IMR-90 (cell line): Measurements from ENCODE around the gene SOST. TPM values are rescaled to one million over a fixed set of nuclear protein-coding genes. Genes with fewer than 3 reads are reported as not detected.

Experiments used
- ATAC-seq: fragments of 200-7000 bp; cut with Tn5 transposase; 2 replicates; pipeline ENCODE4 v1.9.1; 2020; ENCODE audit warnings: low read depth, mild to moderate bottlenecking, moderate library complexity
- BruUV-seq: library from RNA; stranded (reverse); fragments of 400-500 nt; replicated peaks from 2 replicates; lab custom pipeline; 2021; lab: Mats Ljungman, UMichigan
- CTCF ChIA-PET: fragments of 300-600 bp; formaldehyde crosslinking; extraction: SDS; loops from one replicate; lab custom pipeline; 2021; ENCODE audit warnings: antibody characterized with exemption; lab: Yijun Ruan, JAX
- POLR2A ChIA-PET: fragments of 300-600 bp; sonication (Branson Sonifier 250); formaldehyde crosslinking; loops from one replicate; lab custom pipeline; 2022; ENCODE audit warnings: antibody characterized with exemption; ENCODE audit not compliant: unreplicated experiment; lab: Charles Lee
- DNase-seq: peaks from one replicate; pipeline ENCODE4 v3.0.0; 2013
- H2AFZ ChIP-seq: replicated peaks from 2 replicates; pipeline ENCODE3; 2013; ENCODE audit warnings: low read length, mild to moderate bottlenecking; ENCODE audit not compliant: poor library complexity
- H2AK5ac ChIP-seq: 2 replicates; pipeline ENCODE4 v1.6.1; 2013; ENCODE audit warnings: low read depth, low read length, inconsistent platforms
- H2AK9ac ChIP-seq: replicated peaks from 2 replicates; pipeline ENCODE3; 2013; ENCODE audit warnings: mild to moderate bottlenecking, low read depth, low read length, moderate library complexity; ENCODE audit not compliant: poor library complexity
- H2BK120ac ChIP-seq: 2 replicates; pipeline ENCODE4 v1.6.1; 2013; ENCODE audit warnings: low read depth, low read length, inconsistent platforms
- H2BK15ac ChIP-seq: 3 replicates; pipeline ENCODE4 v1.6.1; 2013; ENCODE audit warnings: low read depth, low read length, inconsistent platforms
- H2BK20ac ChIP-seq: 2 replicates; pipeline ENCODE4 v1.6.1; 2013; ENCODE audit warnings: low read depth, mild to moderate bottlenecking, inconsistent platforms, low read length, moderate library complexity
- H2BK5ac ChIP-seq: 2 replicates; pipeline ENCODE4 v1.6.1; 2013; ENCODE audit warnings: mild to moderate bottlenecking, low read depth, low read length, inconsistent platforms; ENCODE audit not compliant: poor library complexity, severe bottlenecking
- H3K14ac ChIP-seq: replicated peaks from 2 replicates; pipeline ENCODE4 v1.6.1; 2013; ENCODE audit warnings: low read depth, low read length, inconsistent platforms
- H3K18ac ChIP-seq: 2 replicates; pipeline ENCODE4 v1.6.1; 2013; ENCODE audit warnings: low read depth, low read length, control low read depth
- H3K23ac ChIP-seq: 2 replicates; pipeline ENCODE4 v1.6.1; 2013; ENCODE audit warnings: low read depth, low read length, inconsistent platforms
- H3K27ac ChIP-seq: 2 replicates; pipeline ENCODE4 v1.5.1; 2013; ENCODE audit warnings: mild to moderate bottlenecking, control low read depth, low read length; ENCODE audit not compliant: insufficient read depth
- H3K27me3 ChIP-seq: 2 replicates; pipeline ENCODE4 v1.6.1; 2013; ENCODE audit warnings: low read length; ENCODE audit not compliant: control insufficient read depth, insufficient read depth
- H3K36me3 ChIP-seq: 2 replicates; pipeline ENCODE4 v1.6.1; 2013; ENCODE audit warnings: low read length, mixed read lengths; ENCODE audit not compliant: control insufficient read depth, insufficient read depth
- H3K4ac ChIP-seq: 2 replicates; pipeline ENCODE4 v1.6.1; 2013; ENCODE audit warnings: low read depth, low read length, inconsistent platforms
- H3K4me1 ChIP-seq: 2 replicates; pipeline ENCODE4 v1.6.1; 2013; ENCODE audit warnings: low read length, mixed read lengths; ENCODE audit not compliant: control insufficient read depth, insufficient read depth
- H3K4me2 ChIP-seq: 2 replicates; pipeline ENCODE4 v1.6.1; 2013; ENCODE audit warnings: low read depth, mild to moderate bottlenecking, control low read depth, low read length, moderate library complexity
- H3K4me3 ChIP-seq: 2 replicates; pipeline ENCODE4 v1.5.1; 2013; ENCODE audit warnings: low read depth, mild to moderate bottlenecking, control low read depth, low read length, moderate library complexity; ENCODE audit not compliant: insufficient read depth
- H3K56ac ChIP-seq: 2 replicates; pipeline ENCODE4 v1.6.1; 2013; ENCODE audit warnings: low read length, inconsistent platforms; ENCODE audit not compliant: insufficient read depth; ENCODE audit errors: extremely low read depth
- H3K79me1 ChIP-seq, 2 experiments: 2 replicates each; pipeline ENCODE4 v1.6.1; 2013; ENCODE audit warnings: low read length in 2 of 2, inconsistent platforms in 1 of 2, low read depth in 1 of 2
- H3K9ac ChIP-seq: 2 replicates; pipeline ENCODE4 v1.6.1; 2013; ENCODE audit warnings: low read depth, low read length, control low read depth
- H3K9me1 ChIP-seq: 2 replicates; pipeline ENCODE4 v1.6.1; 2013; ENCODE audit warnings: low read length, inconsistent platforms; ENCODE audit not compliant: insufficient read depth
- H3K9me3 ChIP-seq: 2 replicates; pipeline ENCODE4 v1.6.1; 2013; ENCODE audit warnings: low read length; ENCODE audit not compliant: control insufficient read depth, insufficient read depth
- H4K20me1 ChIP-seq: 2 replicates; pipeline ENCODE4 v1.6.1; 2013; ENCODE audit warnings: low read length, inconsistent platforms; ENCODE audit not compliant: insufficient read depth
- H4K5ac ChIP-seq: 2 replicates; pipeline ENCODE4 v1.6.1; 2013; ENCODE audit warnings: mild to moderate bottlenecking, low read depth, low read length, control low read depth
- H4K8ac ChIP-seq, 2 experiments: 2 replicates each; pipeline ENCODE4 v1.6.1; 2013; ENCODE audit warnings: low read depth in 2 of 2, low read length in 2 of 2, control low read depth in 1 of 2, inconsistent platforms in 1 of 2
- H4K91ac ChIP-seq: 2 replicates; pipeline ENCODE4 v1.6.1; 2013; ENCODE audit warnings: low read depth, low read length, inconsistent platforms; ENCODE audit not compliant: insufficient read depth
- CEBPB ChIP-seq: IDR thresholded peaks from 2 replicates; pipeline ENCODE4 v1.6.1; 2012; ENCODE audit warnings: low read depth, low read length, improper control_type of control experiment
- CHD1 ChIP-seq: IDR thresholded peaks from 2 replicates; pipeline ENCODE4 v1.6.1; 2012; ENCODE audit warnings: low read depth, low read length, improper control_type of control experiment
- MAFK ChIP-seq: IDR thresholded peaks from 2 replicates; pipeline ENCODE4 v1.6.1; 2012; ENCODE audit warnings: low read depth, low read length, improper control_type of control experiment
- MAZ ChIP-seq: IDR thresholded peaks from 2 replicates; pipeline ENCODE4 v1.6.1; 2012; ENCODE audit warnings: low read depth, mild to moderate bottlenecking, low read length, improper control_type of control experiment, moderate library complexity, borderline replicate concordance
- POLR2A ChIP-seq: IDR thresholded peaks from 2 replicates; pipeline ENCODE4 v1.6.1; 2012; ENCODE audit warnings: mild to moderate bottlenecking, low read depth, low read length
- RFX5 ChIP-seq: IDR thresholded peaks from 2 replicates; pipeline ENCODE4 v1.8.0; 2012; ENCODE audit warnings: low read depth, mild to moderate bottlenecking, low read length, moderate library complexity
- SMC3 ChIP-seq: fragments of 150-350 bp; IDR thresholded peaks from 2 replicates; pipeline ENCODE4 v1.6.1; 2016; ENCODE audit warnings: low read depth, mild to moderate bottlenecking, antibody characterized with exemption, low read length, moderate library complexity
- WGBS, 2 experiments: methylation state at CpG; one replicate each; pipeline versions ENCODE4 v1.1.5 to v1.1.7; 2013; ENCODE audit warnings: missing lambda C conversion rate in 2 of 2; ENCODE audit not compliant: insufficient read length in 1 of 2; ENCODE audit errors: extremely low coverage in 2 of 2; 5-methylcytosine and 5-hydroxymethylcytosine counted together
- dilution Hi-C: fragments of 300-500 bp; cut with HindIII; formaldehyde crosslinking; loops from one replicate; pipeline ENCODE4 v1.14.3; 2018; ENCODE audit warnings: low sequenced_read_pairs; ENCODE audit not compliant: unreplicated experiment
- in situ Hi-C: fragments of 300-500 bp; cut with MboI; formaldehyde crosslinking; loops from 3 replicates; pipeline ENCODE4 v1.14.3; 2019; ENCODE audit warnings: low sequenced_read_pairs, inconsistent platforms, mixed read lengths
- intact Hi-C: fragments of 100-400 bp; cut with micrococcal nuclease; formaldehyde crosslinking; loops from 2 replicates; pipeline ENCODE4 v1.10.0; 2022
- polyA plus RNA-seq, 3 experiments: library from polyadenylated mRNA; depleted of rRNA; stranded (reverse); fragments of >200 nt; gene quantifications; 2 replicates each; pipeline ENCODE4 v1.2.3, GENCODE V29; 2012; ENCODE audit warnings: low replicate concordance in 1 of 3
- total RNA-seq: library from RNA; depleted of rRNA; stranded (reverse); fragments of >200 nt; gene quantifications from 2 replicates; pipeline ENCODE4 v1.2.3, GENCODE V29; 2012
- TF ChIP-seq, protein P1 (sequence below): fragments of 150-350 bp; IDR thresholded peaks from 2 replicates; pipeline ENCODE4 v1.6.1; 2016; ENCODE audit warnings: low read depth, mild to moderate bottlenecking, low read length, moderate library complexity, borderline replicate concordance

Gene SOST
- total and polyA plus RNA-seq, 2 of the 4 experiments (the other 2 are of a cell fraction) = not detected

DNA sequence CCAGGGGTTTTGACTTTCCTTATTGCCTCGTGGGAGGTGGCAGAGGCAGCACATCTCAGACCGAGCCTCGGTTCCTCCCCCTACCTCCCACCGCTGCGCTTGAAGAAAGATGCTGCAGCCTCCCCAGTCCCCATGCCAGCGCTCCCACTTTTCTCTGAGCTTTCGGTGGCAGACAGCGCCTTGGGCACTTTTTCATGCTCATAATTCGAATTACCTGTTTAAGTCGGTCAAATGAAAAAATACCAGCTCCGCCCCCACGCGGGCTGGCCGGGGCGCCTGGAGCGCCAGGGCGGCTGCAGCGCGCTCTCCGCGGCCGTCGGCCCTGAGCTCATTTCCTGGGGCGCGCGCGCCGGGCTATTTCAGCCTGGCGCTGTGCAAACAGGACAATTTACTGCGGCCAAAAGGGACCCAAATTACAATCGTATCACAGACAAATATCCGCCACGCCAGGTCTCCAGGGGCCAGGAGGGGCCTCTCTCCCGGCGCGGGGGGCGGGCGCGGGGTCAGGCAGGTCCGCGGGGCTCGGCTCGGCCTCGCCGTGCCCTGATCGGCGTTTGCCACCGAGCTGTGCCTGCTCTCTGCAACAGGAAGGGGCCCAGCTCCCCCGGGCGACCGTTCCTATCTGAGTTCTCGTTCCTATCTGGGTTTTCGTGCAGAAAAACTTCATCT, 45.0 kb downstream of the SOST start:
- Histone ChIP-seq H2BK15ac (0 out of 3 replicates have a peak overlapping the region, but pooled peaks have one; percentile 1), H3K56ac (no peak overlapping the region), H3K9me1 (peaks cover 3% of the 10 kb centered on the region; the same call in 1 of the 2 replicates), H2AK5ac (no peak overlapping the region), H3K23ac (peak overlapping the region; percentile 64; the same call in 1 of the 2 replicates), H3K27ac (no peak overlapping the region; the same call in 1 of the 2 replicates), H3K4me3 (peak overlapping the region; percentile 67), H2AFZ (peak overlapping the region; percentile 94), H4K91ac (0 out of 2 replicates have a peak overlapping the region, but pooled peaks have one; percentile 1), H4K8ac (peak overlapping the region; percentile 9 to 59; a peak in 3 of 4 replicates), H2BK5ac (no peak overlapping the region), H3K18ac (no peak overlapping the region), H4K5ac (peak overlapping the region; percentile 73), H3K4me1 (peaks cover 4% of the 10 kb centered on the region), H2BK20ac (no peak overlapping the region), H3K14ac (peak overlapping the region; percentile 66; the same call in 1 of the 2 replicates), H3K4ac (peak overlapping the region; percentile 24; the same call in 1 of the 2 replicates), H3K79me1 (no peaks in the 10 kb centered on the region), H3K36me3 (no peaks in the 10 kb centered on the region), H2BK120ac (no peak overlapping the region), H3K9me3 (no peaks in the 10 kb centered on the region), H3K27me3 (peaks cover 2% of the 10 kb centered on the region; the same call in 1 of the 2 replicates), H2AK9ac (peak overlapping the region; percentile 7), H3K4me2 (peak overlapping the region; percentile 95), H4K20me1 (no peaks in the 10 kb centered on the region), H3K9ac (peak overlapping the region; percentile 62)
- TF ChIP-seq CEBPB = no peak
- TF ChIP-seq, protein P1, sequence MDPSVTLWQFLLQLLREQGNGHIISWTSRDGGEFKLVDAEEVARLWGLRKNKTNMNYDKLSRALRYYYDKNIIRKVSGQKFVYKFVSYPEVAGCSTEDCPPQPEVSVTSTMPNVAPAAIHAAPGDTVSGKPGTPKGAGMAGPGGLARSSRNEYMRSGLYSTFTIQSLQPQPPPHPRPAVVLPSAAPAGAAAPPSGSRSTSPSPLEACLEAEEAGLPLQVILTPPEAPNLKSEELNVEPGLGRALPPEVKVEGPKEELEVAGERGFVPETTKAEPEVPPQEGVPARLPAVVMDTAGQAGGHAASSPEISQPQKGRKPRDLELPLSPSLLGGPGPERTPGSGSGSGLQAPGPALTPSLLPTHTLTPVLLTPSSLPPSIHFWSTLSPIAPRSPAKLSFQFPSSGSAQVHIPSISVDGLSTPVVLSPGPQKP = no peak
- TF ChIP-seq POLR2A = no peak
- no peak for TF ChIP-seq MAFK
- TF ChIP-seq RFX5 = no peak
- no peak for TF ChIP-seq SMC3
- no peak for TF ChIP-seq CHD1
- no peak for TF ChIP-seq MAZ
- in situ Hi-C loops = no loop called here
- ATAC-seq (peak; percentile 94), DNase-seq (no peak)
- intact Hi-C loops = no loop called here
- ChIA-PET POLR2A (no interaction called here), CTCF (interaction anchor here (1.4 kb wide), 3 partner anchors 12 to 47 kb away, joined by 4 to 8 read pairs (median 4); no protein-coding TSS in a partner anchor)
- BruUV-seq = no TSS peak
- 1% methylated on average over 25 of the region's 53 CpGs; no CpG with 5 or more reads in 1 of the 2 experiments for WGBS, 2 experiments
- dilution Hi-C loops = no loop called here
